Vagina (tissue), 2 donors: Measurements from ENCODE around the gene GUSB.
"Not testable (repeated sequence)": the region's sequence is repeated elsewhere in the genome, so short reads cannot be mapped to it uniquely, and the experiment has no call there.

Experiments
- CTCF ChIP-seq, 3 experiments: fragments of 450-650 bp in 2 of 3; fragments of 200-600 bp in 1 of 3; sonication (generic) in 1 of 3; IDR thresholded peaks; one replicate each; pipeline ENCODE4 v1.5.1; 2017 to 2019; ENCODE audit warnings: antibody characterized with exemption in 3 of 3, mild to moderate bottlenecking in 2 of 3, moderate library complexity in 2 of 3
- POLR2A ChIP-seq, 2 donors: fragments of 450-650 bp; IDR thresholded peaks; one replicate each; pipeline ENCODE4 v1.6.1; 2017; ENCODE audit warnings: antibody characterized with exemption in 2 of 2, mild to moderate bottlenecking in 2 of 2, moderate library complexity in 2 of 2
- POLR2AphosphoS5 ChIP-seq, 2 donors: sonication (generic); formaldehyde crosslinking; IDR thresholded peaks; one replicate each; pipeline ENCODE4 v1.9.0; 2017; ENCODE audit warnings: antibody characterized with exemption in 2 of 2, mild to moderate bottlenecking in 2 of 2, low read depth in 1 of 2; ENCODE audit not compliant: insufficient read depth in 1 of 2

- TF ChIP-seq POLR2AphosphoS5 (IDR thresholded peaks at IDR 0.05; ENCODE audit: insufficient read depth in 1 of 2, low read depth in 1 of 2); CTCF (IDR thresholded peaks at IDR 0.05); POLR2A (IDR thresholded peaks at IDR 0.05): not testable (repeated sequence)
Measured at GRCh38 chr7:65994984-65995383, 13.0 kb upstream of the GUSB start.
